Psoas muscle (tissue), 8 donors: ENCODE results near the gene FAM118A. TPM values are rescaled to one million over a fixed set of nuclear protein-coding genes. Genes with fewer than 3 reads are reported as not detected.
"Not testable (repeated sequence)": the region's sequence is repeated elsewhere in the genome, so short reads cannot be mapped to it uniquely, and the experiment has no call there.

ENCODE experiments used
- ATAC-seq, 4 donors: fragments of 200-7000 bp; cut with Tn5 transposase; one replicate each; pipeline ENCODE4 v1.9.1; 2020; ENCODE audit warnings: moderate library complexity in 3 of 4, mild to moderate bottlenecking in 2 of 4
- DNase-seq, 2 donors: peaks; one replicate each; pipeline ENCODE4 v3.0.0-alpha.2; 2020
- H3K27ac ChIP-seq: fragments of 200-600 bp; one replicate; pipeline ENCODE4 v1.8.0; 2022
- H3K27me3 ChIP-seq, 3 donors: fragments of 200-600 bp in 1 of 3; one replicate each; pipeline versions ENCODE4 v1.6.1 to v1.8.0; 2013 to 2022; ENCODE audit warnings: low read length in 2 of 3, mild to moderate bottlenecking in 2 of 3, moderate library complexity in 1 of 3; ENCODE audit not compliant: insufficient read depth in 3 of 3
- H3K36me3 ChIP-seq, 2 donors: fragments of 200-600 bp in 1 of 2; one replicate each; pipeline versions ENCODE4 v1.6.1 to v1.8.0; 2013 to 2022; ENCODE audit warnings: low read depth in 1 of 2, mild to moderate bottlenecking in 1 of 2, moderate library complexity in 1 of 2; ENCODE audit not compliant: insufficient read depth in 1 of 2
- H3K4me1 ChIP-seq: fragments of 200-600 bp; one replicate; pipeline ENCODE4 v1.8.0; 2022
- H3K4me3 ChIP-seq: fragments of 200-600 bp; one replicate; pipeline ENCODE4 v1.8.0; 2022; ENCODE audit warnings: mild to moderate bottlenecking
- H3K9me3 ChIP-seq: fragments of 200-600 bp; one replicate; pipeline ENCODE4 v1.8.0; 2022
- CTCF ChIP-seq: fragments of 200-600 bp; IDR thresholded peaks from one replicate; pipeline ENCODE4 v1.8.0; 2022; ENCODE audit warnings: antibody characterized with exemption
- WGBS, 3 donors: extraction: QIAGEN DNeasy Blood & Tissue Kit; methylation state at CpG; one replicate each; pipeline versions ENCODE4 v1.1.6 to v1.1.7; 2013; 5-methylcytosine and 5-hydroxymethylcytosine counted together
- intact Hi-C, 2 donors: fragments of 100-400 bp; cut with DNase I; formaldehyde crosslinking; loops; one replicate each; pipeline versions ENCODE4 v1.11.0 to v1.14.2; 2022
- polyA plus RNA-seq, 3 donors: library from polyadenylated mRNA; stranded (reverse); fragments of 200-250 nt; gene quantifications; one replicate each; pipeline ENCODE4 v1.2.3, GENCODE V29; 2013
- total RNA-seq, 4 donors: library from RNA; stranded (reverse); fragmentation: NEBNext Ultra II Directional in 2 of 4; extraction: Animal tissue kit (Norgen Biotek cat#: 25700) in 2 of 4; gene quantifications; one replicate each; pipeline versions ENCODE4 v1.2.1 to v1.2.4, GENCODE V29; 2021 to 2023
- donor health status: healthy with polysubstance abuse.
- donor health status: DM: no; HTN: no; CAD: no; lungs with moderate emphysema.
- donor health status: Bipolar disorder and iron deficiency.
- donor health status: healthy.
- donor health status: DM: yes; HTN: yes; CAD: no.
- donor health status: DM: no; HTN: no; CAD: no.
- donor health status: DM: no; HTN: no; CAD: no.
- donor health status: DM: yes; HTN: yes; CAD: no.

The FAM118A gene
- total and polyA plus RNA-seq, 7 donors = 5.8 to 25.5 (median 16.1) TPM

- Histone ChIP-seq H3K27ac (no peak overlapping the region), H3K36me3 (no peaks in the 10 kb centered on the region), H3K4me1 (peaks cover 4% of the 10 kb centered on the region), H3K27me3 (no peaks in the 10 kb centered on the region), H3K9me3 (no peaks in the 10 kb centered on the region), H3K4me3 (no peak overlapping the region)
- DNase-seq (no peak), ATAC-seq (no peak)
- no peak for TF ChIP-seq CTCF
- WGBS, 3 donors = 93 to 97% (median 94%) methylated on average over 5 of the region's 5 CpGs
- intact Hi-C loops = no loop called here
Measured at GRCh38 chr22:45353786-45354185, 44.1 kb downstream of the FAM118A start.

- ATAC-seq (no peak), DNase-seq (no peak)
- no peaks in the 10 kb centered on the region for H3K9me3 ChIP-seq
- H3K4me1 ChIP-seq = peaks cover 4% of the 10 kb centered on the region
- H3K36me3 ChIP-seq = no peaks in the 10 kb centered on the region
- no peak overlapping the region for H3K4me3 ChIP-seq
- TF ChIP-seq CTCF = no peak
- 97 to 100% (median 97%) methylated on average over 1 of the region's 1 CpG for WGBS, 3 donors
- no peak overlapping the region for H3K27ac ChIP-seq
- intact Hi-C loops = no loop called here
- peaks cover 0 to 9% (median 0%) of the 10 kb centered on the region in 3 donors for H3K27me3 ChIP-seq
Measured at GRCh38 chr22:45357490-45357889, 47.8 kb downstream of the FAM118A start.

GRCh38 chr22:45358127-45358526, 48.4 kb downstream of the FAM118A start:
- H3K9me3 ChIP-seq = no peaks in the 10 kb centered on the region
- no peak for ATAC-seq
- no peak overlapping the region for H3K27ac ChIP-seq
- TF ChIP-seq CTCF = no peak
- 97 to 100% (median 100%) methylated on average over 1 of the region's 1 CpG for WGBS, 3 donors
- intact Hi-C loops = no loop called here
- no peak overlapping the region for H3K4me3 ChIP-seq
- H3K27me3 ChIP-seq = peaks cover 0 to 9% (median 0%) of the 10 kb centered on the region in 3 donors
- H3K36me3 ChIP-seq = no peaks in the 10 kb centered on the region
- no peaks in the 10 kb centered on the region for H3K4me1 ChIP-seq
- no peak for DNase-seq

GRCh38 chr22:45359627-45360026, 49.9 kb downstream of the FAM118A start:
- no peak for TF ChIP-seq CTCF
- ATAC-seq = no peak
- 31 to 44% (median 36%) methylated on average over 4 of the region's 4 CpGs for WGBS, 3 donors

GRCh38 chr22:45366713-45367112, 57.0 kb downstream of the FAM118A start:
- ATAC-seq (no peak), DNase-seq (no peak)
- intact Hi-C loops = no loop called here
- WGBS, 3 donors = 74 to 83% (median 83%) methylated on average over 3 of the region's 3 CpGs
- no peak overlapping the region for H3K4me3 ChIP-seq
- H3K4me1 ChIP-seq = no peaks in the 10 kb centered on the region
- no peaks in the 10 kb centered on the region for H3K36me3 ChIP-seq
- H3K27ac ChIP-seq = no peak overlapping the region
- H3K9me3 ChIP-seq = peaks cover 12% of the 10 kb centered on the region
- TF ChIP-seq CTCF = no peak
- no peaks in the 10 kb centered on the region for H3K27me3 ChIP-seq

More at GRCh38 chr22:45359627-45360026, 49.9 kb downstream of the FAM118A start:
- no peaks in the 10 kb centered on the region for H3K4me1 ChIP-seq
- intact Hi-C loops = no loop called here
- no peaks in the 10 kb centered on the region for H3K9me3 ChIP-seq
- DNase-seq = no peak
- H3K27me3 ChIP-seq = peaks cover 0 to 9% (median 0%) of the 10 kb centered on the region in 3 donors
- no peak overlapping the region for H3K4me3 ChIP-seq
- H3K36me3 ChIP-seq = no peaks in the 10 kb centered on the region
- no peak overlapping the region for H3K27ac ChIP-seq

- H3K4me3 ChIP-seq, H3K27me3 ChIP-seq, H3K27ac ChIP-seq, H3K36me3 ChIP-seq, H3K4me1 ChIP-seq, DNase-seq, H3K9me3 ChIP-seq, intact Hi-C loops, ATAC-seq: not testable (repeated sequence)
- 83 to 91% (median 89%) methylated on average over 3 of the region's 3 CpGs for WGBS, 3 donors
Measured at GRCh38 chr22:45373592-45373991, 63.9 kb downstream of the FAM118A start.
